ENCODE results near the gene RNU6-1. TPM values are rescaled to one million over a fixed set of nuclear protein-coding genes. Genes with fewer than 3 reads are reported as not detected.

Gene RNU6-1
- total RNA-seq, 1 experiment from 2014 or later = not detected

DNA sequence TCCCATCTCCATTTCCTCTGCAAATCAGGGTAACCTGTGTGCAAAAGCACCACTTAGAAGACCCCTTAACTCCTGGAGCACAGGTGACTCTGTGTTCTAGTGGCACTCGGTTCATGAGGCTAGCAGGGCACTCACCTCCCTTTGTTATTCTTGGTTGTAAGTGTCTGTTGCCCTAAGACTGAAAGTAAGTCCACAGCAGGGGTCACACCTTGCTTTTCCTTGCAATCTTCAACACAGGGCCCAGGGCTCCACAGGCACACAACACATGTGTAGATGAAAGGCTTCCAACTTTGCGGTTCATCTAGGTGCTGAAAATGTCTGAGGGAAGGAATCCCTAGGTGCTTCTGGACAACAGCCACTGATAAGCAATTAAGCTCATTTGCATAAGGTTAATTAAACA is 2.9 kb downstream of the RNU6-1 start:
- Mint-ChIP-seq H3K4me1 (peaks cover 51% of the 10 kb centered on the region), H3K27ac (no peak overlapping the region), H3K9me3 (no peaks in the 10 kb centered on the region), H3K36me3 (peaks cover 2% of the 10 kb centered on the region; the same call in 1 of the 2 replicates), H3K4me3 (no peak overlapping the region), H3K27me3 (ENCODE audit: low read depth) (peaks cover 90% of the 10 kb centered on the region)
- TF ChIP-seq ZNF263 (CRISPR knock-in tag; IDR thresholded peaks at IDR 0.05; ENCODE audit: low read depth) = no peak
- TF ChIP-seq, protein P1, sequence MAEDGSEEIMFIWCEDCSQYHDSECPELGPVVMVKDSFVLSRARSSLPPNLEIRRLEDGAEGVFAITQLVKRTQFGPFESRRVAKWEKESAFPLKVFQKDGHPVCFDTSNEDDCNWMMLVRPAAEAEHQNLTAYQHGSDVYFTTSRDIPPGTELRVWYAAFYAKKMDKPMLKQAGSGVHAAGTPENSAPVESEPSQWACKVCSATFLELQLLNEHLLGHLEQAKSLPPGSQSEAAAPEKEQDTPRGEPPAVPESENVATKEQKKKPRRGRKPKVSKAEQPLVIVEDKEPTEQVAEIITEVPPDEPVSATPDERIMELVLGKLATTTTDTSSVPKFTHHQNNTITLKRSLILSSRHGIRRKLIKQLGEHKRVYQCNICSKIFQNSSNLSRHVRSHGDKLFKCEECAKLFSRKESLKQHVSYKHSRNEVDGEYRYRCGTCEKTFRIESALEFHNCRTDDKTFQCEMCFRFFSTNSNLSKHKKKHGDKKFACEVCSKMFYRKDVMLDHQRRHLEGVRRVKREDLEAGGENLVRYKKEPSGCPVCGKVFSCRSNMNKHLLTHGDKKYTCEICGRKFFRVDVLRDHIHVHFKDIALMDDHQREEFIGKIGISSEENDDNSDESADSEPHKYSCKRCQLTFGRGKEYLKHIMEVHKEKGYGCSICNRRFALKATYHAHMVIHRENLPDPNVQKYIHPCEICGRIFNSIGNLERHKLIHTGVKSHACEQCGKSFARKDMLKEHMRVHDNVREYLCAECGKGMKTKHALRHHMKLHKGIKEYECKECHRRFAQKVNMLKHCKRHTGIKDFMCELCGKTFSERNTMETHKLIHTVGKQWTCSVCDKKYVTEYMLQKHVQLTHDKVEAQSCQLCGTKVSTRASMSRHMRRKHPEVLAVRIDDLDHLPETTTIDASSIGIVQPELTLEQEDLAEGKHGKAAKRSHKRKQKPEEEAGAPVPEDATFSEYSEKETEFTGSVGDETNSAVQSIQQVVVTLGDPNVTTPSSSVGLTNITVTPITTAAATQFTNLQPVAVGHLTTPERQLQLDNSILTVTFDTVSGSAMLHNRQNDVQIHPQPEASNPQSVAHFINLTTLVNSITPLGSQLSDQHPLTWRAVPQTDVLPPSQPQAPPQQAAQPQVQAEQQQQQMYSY (CRISPR knock-in tag; IDR thresholded peaks at IDR 0.05) = no peak
- TF ChIP-seq, protein P2, sequence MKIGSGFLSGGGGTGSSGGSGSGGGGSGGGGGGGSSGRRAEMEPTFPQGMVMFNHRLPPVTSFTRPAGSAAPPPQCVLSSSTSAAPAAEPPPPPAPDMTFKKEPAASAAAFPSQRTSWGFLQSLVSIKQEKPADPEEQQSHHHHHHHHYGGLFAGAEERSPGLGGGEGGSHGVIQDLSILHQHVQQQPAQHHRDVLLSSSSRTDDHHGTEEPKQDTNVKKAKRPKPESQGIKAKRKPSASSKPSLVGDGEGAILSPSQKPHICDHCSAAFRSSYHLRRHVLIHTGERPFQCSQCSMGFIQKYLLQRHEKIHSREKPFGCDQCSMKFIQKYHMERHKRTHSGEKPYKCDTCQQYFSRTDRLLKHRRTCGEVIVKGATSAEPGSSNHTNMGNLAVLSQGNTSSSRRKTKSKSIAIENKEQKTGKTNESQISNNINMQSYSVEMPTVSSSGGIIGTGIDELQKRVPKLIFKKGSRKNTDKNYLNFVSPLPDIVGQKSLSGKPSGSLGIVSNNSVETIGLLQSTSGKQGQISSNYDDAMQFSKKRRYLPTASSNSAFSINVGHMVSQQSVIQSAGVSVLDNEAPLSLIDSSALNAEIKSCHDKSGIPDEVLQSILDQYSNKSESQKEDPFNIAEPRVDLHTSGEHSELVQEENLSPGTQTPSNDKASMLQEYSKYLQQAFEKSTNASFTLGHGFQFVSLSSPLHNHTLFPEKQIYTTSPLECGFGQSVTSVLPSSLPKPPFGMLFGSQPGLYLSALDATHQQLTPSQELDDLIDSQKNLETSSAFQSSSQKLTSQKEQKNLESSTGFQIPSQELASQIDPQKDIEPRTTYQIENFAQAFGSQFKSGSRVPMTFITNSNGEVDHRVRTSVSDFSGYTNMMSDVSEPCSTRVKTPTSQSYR (CRISPR knock-in tag; IDR thresholded peaks at IDR 0.05) = no peak
- TF ChIP-seq CREM (CRISPR knock-in tag; IDR thresholded peaks at IDR 0.05) = no peak
- TF ChIP-seq ZNF121 (CRISPR knock-in tag; IDR thresholded peaks at IDR 0.05) = no peak
- TF ChIP-seq SP1 (CRISPR knock-in tag; conservative IDR thresholded peaks at IDR 0.05) = no peak
- TF ChIP-seq, protein P3, sequence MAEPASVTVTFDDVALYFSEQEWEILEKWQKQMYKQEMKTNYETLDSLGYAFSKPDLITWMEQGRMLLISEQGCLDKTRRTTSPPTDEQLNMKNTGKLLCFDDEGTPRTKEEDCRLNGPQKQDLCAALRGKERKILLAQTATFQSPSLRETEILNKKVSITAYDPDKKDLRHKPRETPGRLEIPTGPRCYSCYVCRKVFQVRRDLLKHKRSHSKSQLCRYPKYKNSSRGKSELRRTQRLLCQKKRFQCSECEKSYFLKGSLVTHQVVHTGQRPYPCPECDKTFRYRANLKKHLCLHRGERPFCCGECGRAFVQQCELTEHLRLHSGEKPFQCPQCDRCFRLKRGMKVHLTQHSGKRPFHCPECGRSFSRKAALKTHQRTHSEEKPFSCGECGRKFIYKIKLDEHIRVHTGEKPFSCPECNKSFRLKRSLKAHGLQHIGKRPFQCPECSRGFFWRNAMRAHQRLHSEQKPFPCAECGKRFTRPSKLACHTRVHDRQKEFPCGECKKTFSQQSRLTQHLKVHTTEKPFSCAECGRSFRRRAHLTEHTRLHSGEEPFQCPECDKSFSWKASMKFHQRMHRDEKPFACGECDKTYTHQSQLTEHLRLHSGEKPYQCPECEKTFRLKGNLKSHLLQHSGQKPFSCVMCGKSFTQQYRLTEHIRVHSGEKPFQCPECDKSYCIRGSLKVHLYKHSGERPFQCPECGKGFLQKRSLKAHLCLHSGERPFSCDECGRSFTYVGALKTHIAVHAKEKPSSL (CRISPR knock-in tag; conservative IDR thresholded peaks at IDR 0.05) = no peak
- TF ChIP-seq GABPB1 (CRISPR knock-in tag; IDR thresholded peaks at IDR 0.05) = no peak
- TF ChIP-seq OVOL2 (CRISPR knock-in tag; IDR thresholded peaks at IDR 0.05; ENCODE audit: borderline replicate concordance) = no peak
- no peak for TF ChIP-seq PRRX2 (CRISPR knock-in tag; IDR thresholded peaks at IDR 0.05)
- TF ChIP-seq ETV6 (CRISPR knock-in tag; IDR thresholded peaks at IDR 0.05) = no peak
- no peak for TF ChIP-seq FOXP1 (CRISPR knock-in tag; IDR thresholded peaks at IDR 0.05; ENCODE audit: borderline replicate concordance)
- TF ChIP-seq, protein P4, sequence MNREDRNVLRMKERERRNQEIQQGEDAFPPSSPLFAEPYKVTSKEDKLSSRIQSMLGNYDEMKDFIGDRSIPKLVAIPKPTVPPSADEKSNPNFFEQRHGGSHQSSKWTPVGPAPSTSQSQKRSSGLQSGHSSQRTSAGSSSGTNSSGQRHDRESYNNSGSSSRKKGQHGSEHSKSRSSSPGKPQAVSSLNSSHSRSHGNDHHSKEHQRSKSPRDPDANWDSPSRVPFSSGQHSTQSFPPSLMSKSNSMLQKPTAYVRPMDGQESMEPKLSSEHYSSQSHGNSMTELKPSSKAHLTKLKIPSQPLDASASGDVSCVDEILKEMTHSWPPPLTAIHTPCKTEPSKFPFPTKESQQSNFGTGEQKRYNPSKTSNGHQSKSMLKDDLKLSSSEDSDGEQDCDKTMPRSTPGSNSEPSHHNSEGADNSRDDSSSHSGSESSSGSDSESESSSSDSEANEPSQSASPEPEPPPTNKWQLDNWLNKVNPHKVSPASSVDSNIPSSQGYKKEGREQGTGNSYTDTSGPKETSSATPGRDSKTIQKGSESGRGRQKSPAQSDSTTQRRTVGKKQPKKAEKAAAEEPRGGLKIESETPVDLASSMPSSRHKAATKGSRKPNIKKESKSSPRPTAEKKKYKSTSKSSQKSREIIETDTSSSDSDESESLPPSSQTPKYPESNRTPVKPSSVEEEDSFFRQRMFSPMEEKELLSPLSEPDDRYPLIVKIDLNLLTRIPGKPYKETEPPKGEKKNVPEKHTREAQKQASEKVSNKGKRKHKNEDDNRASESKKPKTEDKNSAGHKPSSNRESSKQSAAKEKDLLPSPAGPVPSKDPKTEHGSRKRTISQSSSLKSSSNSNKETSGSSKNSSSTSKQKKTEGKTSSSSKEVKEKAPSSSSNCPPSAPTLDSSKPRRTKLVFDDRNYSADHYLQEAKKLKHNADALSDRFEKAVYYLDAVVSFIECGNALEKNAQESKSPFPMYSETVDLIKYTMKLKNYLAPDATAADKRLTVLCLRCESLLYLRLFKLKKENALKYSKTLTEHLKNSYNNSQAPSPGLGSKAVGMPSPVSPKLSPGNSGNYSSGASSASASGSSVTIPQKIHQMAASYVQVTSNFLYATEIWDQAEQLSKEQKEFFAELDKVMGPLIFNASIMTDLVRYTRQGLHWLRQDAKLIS (CRISPR knock-in tag; IDR thresholded peaks at IDR 0.05; ENCODE audit: borderline replicate concordance) = no peak
- no peak for TF ChIP-seq TP53 (CRISPR knock-in tag; IDR thresholded peaks at IDR 0.05)
- no peak for TF ChIP-seq NFYB (CRISPR knock-in tag; conservative IDR thresholded peaks at IDR 0.05; ENCODE audit: low read depth)
- no peak for TF ChIP-seq NFE2L1 (CRISPR knock-in tag; IDR thresholded peaks at IDR 0.05)
- no peak for TF ChIP-seq EMX1 (CRISPR knock-in tag; IDR thresholded peaks at IDR 0.05)
- POLR2A ChIA-PET = no interaction called here
- no peak for DNase-seq (ENCODE audit: low spot score)
- CTCF ChIA-PET = no interaction called here
- ATAC-seq = no peak
